Measurements from ENCODE around the gene CDH5. TPM values are rescaled to one million over a fixed set of nuclear protein-coding genes. Genes with fewer than 3 reads are reported as not detected.

Gene CDH5
- total and polyA plus RNA-seq, 2 of the 13 experiments (the other 11 are each of a cell fraction or from before 2014, with no cell fraction given): 0.71 to 1.1 TPM

DNA sequence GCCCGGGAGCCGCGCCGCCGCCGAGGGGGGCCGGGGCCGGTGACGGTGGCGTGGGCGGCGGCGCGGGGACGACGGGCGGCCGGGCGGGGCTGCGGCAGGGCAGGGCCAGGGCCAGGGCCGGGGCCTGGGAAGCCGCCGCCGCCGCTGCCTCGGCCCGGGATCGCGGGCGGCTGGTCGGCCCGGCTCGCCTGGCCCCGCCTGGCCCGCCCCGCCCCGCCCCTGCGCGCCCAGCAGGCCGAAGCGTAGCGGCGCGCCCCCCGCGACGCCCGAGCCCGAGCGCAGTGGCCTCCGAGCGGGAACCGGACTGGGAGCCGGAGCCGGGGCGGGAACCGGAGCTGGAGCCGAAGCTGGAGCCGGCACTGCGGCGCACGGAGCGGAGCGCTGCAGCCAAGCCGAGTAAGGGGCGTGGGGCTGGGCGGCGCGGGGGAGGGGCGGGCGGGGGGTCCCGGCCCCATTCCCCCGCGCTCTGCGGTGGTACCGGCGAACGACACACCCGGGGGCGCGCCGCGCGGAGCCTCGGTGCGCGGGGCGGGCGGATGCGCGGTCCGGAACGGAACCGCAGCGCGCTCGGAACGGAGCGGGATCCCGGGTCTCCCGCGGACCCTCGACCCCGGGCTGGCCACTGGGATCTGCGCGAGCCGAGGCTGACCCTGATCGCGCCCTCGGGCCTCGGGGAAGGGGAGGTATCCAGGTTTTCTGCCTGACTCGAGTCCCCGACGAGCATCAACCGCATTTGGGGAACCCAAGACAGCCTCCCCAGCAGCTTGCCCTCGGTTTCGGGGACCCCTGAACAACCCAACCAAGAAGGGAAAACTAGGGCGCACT lies 60.8 kb downstream of the CDH5 start, which contains the start of gene BEAN1 (continued):
- no peak for TF ChIP-seq PHF8 (CRISPR knock-in tag; IDR thresholded peaks at IDR 0.05)
- no peak for TF ChIP-seq GPN1 (CRISPR knock-in tag; IDR thresholded peaks at IDR 0.05; ENCODE audit: borderline replicate concordance)
- TF ChIP-seq REXO4 (CRISPR knock-in tag; IDR thresholded peaks at IDR 0.05; ENCODE audit: borderline replicate concordance): no peak
- no peak for TF ChIP-seq HOXA7 (CRISPR knock-in tag; IDR thresholded peaks at IDR 0.05)
- TF ChIP-seq ZFX (CRISPR knock-in tag; IDR thresholded peaks at IDR 0.05; ENCODE audit: low read depth): peak; percentile 28; the same call in 1 of the 2 replicates
- no peak for TF ChIP-seq ZC3H4 (CRISPR knock-in tag; IDR thresholded peaks at IDR 0.05; ENCODE audit: borderline replicate concordance)
- TF ChIP-seq CHD2 (IDR thresholded peaks at IDR 0.05; ENCODE audit: low read depth, low read length): no peak
- TF ChIP-seq, protein P1, sequence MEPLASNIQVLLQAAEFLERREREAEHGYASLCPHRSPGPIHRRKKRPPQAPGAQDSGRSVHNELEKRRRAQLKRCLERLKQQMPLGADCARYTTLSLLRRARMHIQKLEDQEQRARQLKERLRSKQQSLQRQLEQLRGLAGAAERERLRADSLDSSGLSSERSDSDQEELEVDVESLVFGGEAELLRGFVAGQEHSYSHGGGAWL (CRISPR knock-in tag; IDR thresholded peaks at IDR 0.05): peak; percentile 28; the same call in 1 of the 2 replicates
- TF ChIP-seq ZNF879 (CRISPR knock-in tag; IDR thresholded peaks at IDR 0.05): no peak
- TF ChIP-seq, protein P2, sequence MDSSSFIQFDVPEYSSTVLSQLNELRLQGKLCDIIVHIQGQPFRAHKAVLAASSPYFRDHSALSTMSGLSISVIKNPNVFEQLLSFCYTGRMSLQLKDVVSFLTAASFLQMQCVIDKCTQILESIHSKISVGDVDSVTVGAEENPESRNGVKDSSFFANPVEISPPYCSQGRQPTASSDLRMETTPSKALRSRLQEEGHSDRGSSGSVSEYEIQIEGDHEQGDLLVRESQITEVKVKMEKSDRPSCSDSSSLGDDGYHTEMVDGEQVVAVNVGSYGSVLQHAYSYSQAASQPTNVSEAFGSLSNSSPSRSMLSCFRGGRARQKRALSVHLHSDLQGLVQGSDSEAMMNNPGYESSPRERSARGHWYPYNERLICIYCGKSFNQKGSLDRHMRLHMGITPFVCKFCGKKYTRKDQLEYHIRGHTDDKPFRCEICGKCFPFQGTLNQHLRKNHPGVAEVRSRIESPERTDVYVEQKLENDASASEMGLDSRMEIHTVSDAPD (CRISPR knock-in tag; IDR thresholded peaks at IDR 0.05): no peak
- TF ChIP-seq HMG20A (CRISPR knock-in tag; IDR thresholded peaks at IDR 0.05; ENCODE audit: borderline replicate concordance): no peak
- TF ChIP-seq, protein P3, sequence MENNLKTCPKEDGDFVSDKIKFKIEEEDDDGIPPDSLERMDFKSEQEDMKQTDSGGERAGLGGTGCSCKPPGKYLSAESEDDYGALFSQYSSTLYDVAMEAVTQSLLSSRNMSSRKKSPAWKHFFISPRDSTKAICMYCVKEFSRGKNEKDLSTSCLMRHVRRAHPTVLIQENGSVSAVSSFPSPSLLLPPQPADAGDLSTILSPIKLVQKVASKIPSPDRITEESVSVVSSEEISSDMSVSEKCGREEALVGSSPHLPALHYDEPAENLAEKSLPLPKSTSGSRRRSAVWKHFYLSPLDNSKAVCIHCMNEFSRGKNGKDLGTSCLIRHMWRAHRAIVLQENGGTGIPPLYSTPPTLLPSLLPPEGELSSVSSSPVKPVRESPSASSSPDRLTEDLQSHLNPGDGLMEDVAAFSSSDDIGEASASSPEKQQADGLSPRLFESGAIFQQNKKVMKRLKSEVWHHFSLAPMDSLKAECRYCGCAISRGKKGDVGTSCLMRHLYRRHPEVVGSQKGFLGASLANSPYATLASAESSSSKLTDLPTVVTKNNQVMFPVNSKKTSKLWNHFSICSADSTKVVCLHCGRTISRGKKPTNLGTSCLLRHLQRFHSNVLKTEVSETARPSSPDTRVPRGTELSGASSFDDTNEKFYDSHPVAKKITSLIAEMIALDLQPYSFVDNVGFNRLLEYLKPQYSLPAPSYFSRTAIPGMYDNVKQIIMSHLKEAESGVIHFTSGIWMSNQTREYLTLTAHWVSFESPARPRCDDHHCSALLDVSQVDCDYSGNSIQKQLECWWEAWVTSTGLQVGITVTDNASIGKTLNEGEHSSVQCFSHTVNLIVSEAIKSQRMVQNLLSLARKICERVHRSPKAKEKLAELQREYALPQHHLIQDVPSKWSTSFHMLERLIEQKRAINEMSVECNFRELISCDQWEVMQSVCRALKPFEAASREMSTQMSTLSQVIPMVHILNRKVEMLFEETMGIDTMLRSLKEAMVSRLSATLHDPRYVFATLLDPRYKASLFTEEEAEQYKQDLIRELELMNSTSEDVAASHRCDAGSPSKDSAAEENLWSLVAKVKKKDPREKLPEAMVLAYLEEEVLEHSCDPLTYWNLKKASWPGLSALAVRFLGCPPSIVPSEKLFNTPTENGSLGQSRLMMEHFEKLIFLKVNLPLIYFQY (CRISPR knock-in tag; IDR thresholded peaks at IDR 0.05; ENCODE audit: borderline replicate concordance): no peak
- TF ChIP-seq SIX1 (CRISPR knock-in tag; IDR thresholded peaks at IDR 0.05; ENCODE audit: borderline replicate concordance): no peak
- TF ChIP-seq ZNF644 (CRISPR knock-in tag; IDR thresholded peaks at IDR 0.05; ENCODE audit: low read depth): no peak
- TF ChIP-seq TBL1XR1 (IDR thresholded peaks at IDR 0.05; ENCODE audit: borderline replicate concordance, low read length, partially characterized antibody): no peak
- TF ChIP-seq, protein P4, sequence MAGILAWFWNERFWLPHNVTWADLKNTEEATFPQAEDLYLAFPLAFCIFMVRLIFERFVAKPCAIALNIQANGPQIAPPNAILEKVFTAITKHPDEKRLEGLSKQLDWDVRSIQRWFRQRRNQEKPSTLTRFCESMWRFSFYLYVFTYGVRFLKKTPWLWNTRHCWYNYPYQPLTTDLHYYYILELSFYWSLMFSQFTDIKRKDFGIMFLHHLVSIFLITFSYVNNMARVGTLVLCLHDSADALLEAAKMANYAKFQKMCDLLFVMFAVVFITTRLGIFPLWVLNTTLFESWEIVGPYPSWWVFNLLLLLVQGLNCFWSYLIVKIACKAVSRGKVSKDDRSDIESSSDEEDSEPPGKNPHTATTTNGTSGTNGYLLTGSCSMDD (CRISPR knock-in tag; IDR thresholded peaks at IDR 0.05): no peak
- 0 out of 2 replicates have a peak, but pooled peaks have one; percentile 21 for TF ChIP-seq EED (CRISPR knock-in tag; IDR thresholded peaks at IDR 0.05)
- TF ChIP-seq ZNF777 (CRISPR knock-in tag; IDR thresholded peaks at IDR 0.05): peak; percentile 59; the same call in 1 of the 2 replicates
- TF ChIP-seq, protein P5, sequence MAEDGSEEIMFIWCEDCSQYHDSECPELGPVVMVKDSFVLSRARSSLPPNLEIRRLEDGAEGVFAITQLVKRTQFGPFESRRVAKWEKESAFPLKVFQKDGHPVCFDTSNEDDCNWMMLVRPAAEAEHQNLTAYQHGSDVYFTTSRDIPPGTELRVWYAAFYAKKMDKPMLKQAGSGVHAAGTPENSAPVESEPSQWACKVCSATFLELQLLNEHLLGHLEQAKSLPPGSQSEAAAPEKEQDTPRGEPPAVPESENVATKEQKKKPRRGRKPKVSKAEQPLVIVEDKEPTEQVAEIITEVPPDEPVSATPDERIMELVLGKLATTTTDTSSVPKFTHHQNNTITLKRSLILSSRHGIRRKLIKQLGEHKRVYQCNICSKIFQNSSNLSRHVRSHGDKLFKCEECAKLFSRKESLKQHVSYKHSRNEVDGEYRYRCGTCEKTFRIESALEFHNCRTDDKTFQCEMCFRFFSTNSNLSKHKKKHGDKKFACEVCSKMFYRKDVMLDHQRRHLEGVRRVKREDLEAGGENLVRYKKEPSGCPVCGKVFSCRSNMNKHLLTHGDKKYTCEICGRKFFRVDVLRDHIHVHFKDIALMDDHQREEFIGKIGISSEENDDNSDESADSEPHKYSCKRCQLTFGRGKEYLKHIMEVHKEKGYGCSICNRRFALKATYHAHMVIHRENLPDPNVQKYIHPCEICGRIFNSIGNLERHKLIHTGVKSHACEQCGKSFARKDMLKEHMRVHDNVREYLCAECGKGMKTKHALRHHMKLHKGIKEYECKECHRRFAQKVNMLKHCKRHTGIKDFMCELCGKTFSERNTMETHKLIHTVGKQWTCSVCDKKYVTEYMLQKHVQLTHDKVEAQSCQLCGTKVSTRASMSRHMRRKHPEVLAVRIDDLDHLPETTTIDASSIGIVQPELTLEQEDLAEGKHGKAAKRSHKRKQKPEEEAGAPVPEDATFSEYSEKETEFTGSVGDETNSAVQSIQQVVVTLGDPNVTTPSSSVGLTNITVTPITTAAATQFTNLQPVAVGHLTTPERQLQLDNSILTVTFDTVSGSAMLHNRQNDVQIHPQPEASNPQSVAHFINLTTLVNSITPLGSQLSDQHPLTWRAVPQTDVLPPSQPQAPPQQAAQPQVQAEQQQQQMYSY (CRISPR knock-in tag; IDR thresholded peaks at IDR 0.05): peak; percentile 94

All from HepG2 (cell line).